Fibroblast of lung (primary cell): ENCODE measurements around the gene NRCAM. TPM values are rescaled to one million over a fixed set of nuclear protein-coding genes. Genes with fewer than 3 reads are reported as not detected.
"Not testable (repeated sequence)": the region's sequence is repeated elsewhere in the genome, so short reads cannot be mapped to it uniquely, and the experiment has no call there.

ENCODE experiments used
- DNase-seq, 2 donors: peaks; one replicate each; pipeline versions ENCODE4 v3.0.0 to v3.0.0-alpha.2; 2010; ENCODE audit warnings: low read depth in 2 of 2
- H2AFZ ChIP-seq: 2 replicates; pipeline ENCODE4 v1.5.1; 2012; ENCODE audit warnings: low read length, control low read depth, inconsistent platforms
- H3K27ac ChIP-seq: 2 replicates; pipeline ENCODE4 v1.5.1; 2011; ENCODE audit warnings: low read length, control low read depth; ENCODE audit not compliant: insufficient read depth
- H3K27me3 ChIP-seq: 2 replicates; pipeline ENCODE4 v1.5.1; 2011; ENCODE audit warnings: mild to moderate bottlenecking, low read length; ENCODE audit not compliant: control insufficient read depth, insufficient read depth
- H3K36me3 ChIP-seq: 2 replicates; pipeline ENCODE4 v1.5.1; 2011; ENCODE audit warnings: low read length; ENCODE audit not compliant: control insufficient read depth, insufficient read depth
- H3K4me1 ChIP-seq: 2 replicates; pipeline ENCODE4 v1.5.1; 2011; ENCODE audit warnings: low read length; ENCODE audit not compliant: control insufficient read depth, insufficient read depth; ENCODE audit errors: extremely low read depth
- H3K4me2 ChIP-seq: 2 replicates; pipeline ENCODE4 v1.5.1; 2011; ENCODE audit warnings: low read length, control low read depth; ENCODE audit not compliant: insufficient read depth; ENCODE audit errors: extremely low read depth
- H3K4me3 ChIP-seq, 4 experiments: fragments of 200-600 bp in 1 of 4; sonication (generic) in 1 of 4; replicated peaks in 1 of 4; 2 replicates each; pipeline ENCODE4 v1.5.1; 2011 to 2016; ENCODE audit warnings: low read length in 4 of 4, low read depth in 3 of 4, mild to moderate bottlenecking in 3 of 4, control low read depth in 2 of 4, inconsistent platforms in 1 of 4, mixed read lengths in 1 of 4; ENCODE audit not compliant: insufficient read depth in 1 of 4; ENCODE audit errors: control extremely low read depth in 1 of 4
- H3K79me2 ChIP-seq: 2 replicates; pipeline ENCODE4 v1.5.1; 2012; ENCODE audit warnings: mild to moderate bottlenecking, low read length, inconsistent platforms; ENCODE audit not compliant: control insufficient read depth, insufficient read depth
- H3K9ac ChIP-seq: 2 replicates; pipeline ENCODE4 v1.5.1; 2011; ENCODE audit warnings: mild to moderate bottlenecking, low read length, control low read depth; ENCODE audit not compliant: insufficient read depth
- H3K9me3 ChIP-seq: 2 replicates; pipeline ENCODE4 v1.5.1; 2012; ENCODE audit warnings: low read depth, low read length; ENCODE audit not compliant: control insufficient read depth, insufficient read depth
- H4K20me1 ChIP-seq: 2 replicates; pipeline ENCODE4 v1.5.1; 2011; ENCODE audit warnings: low read length; ENCODE audit not compliant: control insufficient read depth, insufficient read depth; ENCODE audit errors: extremely low read depth
- CTCF ChIP-seq, 2 donors: IDR thresholded peaks in 1 of 2; conservative IDR thresholded peaks in 1 of 2; 1 replicate in 1 of 2; 2 replicates in 1 of 2; pipeline ENCODE4 v1.5.1; 2011 to 2012; ENCODE audit warnings: low read length in 2 of 2, control low read depth in 1 of 2, inconsistent platforms in 1 of 2, low read depth in 1 of 2, mild to moderate bottlenecking in 1 of 2
- EZH2 ChIP-seq: IDR thresholded peaks from 2 replicates; pipeline ENCODE4 v1.5.1; 2012; ENCODE audit warnings: low read length, control low read depth, mild to moderate bottlenecking; ENCODE audit errors: missing control alignments
- polyA plus RNA-seq, 2 donors: library from polyadenylated mRNA; depleted of rRNA in 1 of 2; stranded (reverse) in 1 of 2; unstranded in 1 of 2; fragments of >200 nt; gene quantifications; 2 replicates each; pipeline ENCODE4 v1.2.1, GENCODE V29; 2011 to 2012; ENCODE audit warnings: missing spikeins in 1 of 2
- total RNA-seq: library from RNA; depleted of rRNA; stranded (reverse); fragments of >200 nt; gene quantifications from 2 replicates; pipeline ENCODE4 v1.2.1, GENCODE V29; 2014

Gene NRCAM
- total and polyA plus RNA-seq, 2 donors (not counting 1 experiment from before 2014, with no cell fraction given), result 2.1 to 2.2 TPM

- TF ChIP-seq CTCF (conservative IDR thresholded peaks at IDR 0.05 in 1 of 2, IDR thresholded peaks at IDR 0.05 in 1 of 2; ENCODE audit: low read depth in 1 of 2, low read length in 2 of 2) (no peak), EZH2 (no peak)
- H3K79me2 ChIP-seq, result no peaks in the 10 kb centered on the region
- H3K4me2 ChIP-seq, result no peak overlapping the region
- no peak for DNase-seq
- H4K20me1 ChIP-seq, result no peaks in the 10 kb centered on the region
- H2AFZ ChIP-seq, result no peak overlapping the region
- H3K9me3 ChIP-seq, result no peaks in the 10 kb centered on the region
- no peaks in the 10 kb centered on the region for H3K4me1 ChIP-seq
- H3K36me3 ChIP-seq, result no peaks in the 10 kb centered on the region
- no peak overlapping the region for H3K9ac ChIP-seq
- H3K27me3 ChIP-seq, result no peaks in the 10 kb centered on the region
- H3K4me3 ChIP-seq, result no peak overlapping the region
- H3K27ac ChIP-seq, result no peak overlapping the region
Observed at GRCh38 chr7:108467391-108467790, 11.2 kb upstream of the NRCAM start.

GRCh38 chr7:108466322-108466721, 10.1 kb upstream of the NRCAM start:
- not testable (repeated sequence) for H4K20me1 ChIP-seq, H3K27ac ChIP-seq, H3K36me3 ChIP-seq, H3K9ac ChIP-seq, H3K79me2 ChIP-seq, H2AFZ ChIP-seq, H3K9me3 ChIP-seq, H3K4me2 ChIP-seq, DNase-seq, H3K4me3 ChIP-seq, H3K27me3 ChIP-seq, H3K4me1 ChIP-seq

GRCh38 chr7:108464743-108465142, 8.5 kb upstream of the NRCAM start:
- no peak overlapping the region for H2AFZ ChIP-seq
- peak in 1 of 2 donors; percentile 45 for DNase-seq
- no peak overlapping the region for H3K4me2 ChIP-seq
- no peaks in the 10 kb centered on the region for H4K20me1 ChIP-seq
- no peak overlapping the region for H3K4me3 ChIP-seq
- no peak for TF ChIP-seq EZH2
- TF ChIP-seq CTCF (conservative IDR thresholded peaks at IDR 0.05 in 1 of 2, IDR thresholded peaks at IDR 0.05 in 1 of 2; ENCODE audit: low read depth in 1 of 2, low read length in 2 of 2), result no peak
- no peak overlapping the region for H3K27ac ChIP-seq
- no peaks in the 10 kb centered on the region for H3K36me3 ChIP-seq
- H3K27me3 ChIP-seq, result peaks cover 3% of the 10 kb centered on the region
- H3K9ac ChIP-seq, result no peak overlapping the region
- no peaks in the 10 kb centered on the region for H3K9me3 ChIP-seq
- no peaks in the 10 kb centered on the region for H3K4me1 ChIP-seq
- H3K79me2 ChIP-seq, result no peaks in the 10 kb centered on the region
